IMR-90 (cell line): Measurements from ENCODE around the gene KRT4. TPM values are rescaled to one million over a fixed set of nuclear protein-coding genes. Genes with fewer than 3 reads are reported as not detected.

Source experiments
- ATAC-seq: fragments of 200-7000 bp; cut with Tn5 transposase; 2 replicates; pipeline ENCODE4 v1.9.1; 2020; ENCODE audit warnings: low read depth, mild to moderate bottlenecking, moderate library complexity
- BruUV-seq: library from RNA; stranded (reverse); fragments of 400-500 nt; replicated peaks from 2 replicates; lab custom pipeline; 2021; lab: Mats Ljungman, UMichigan
- CTCF ChIA-PET: fragments of 300-600 bp; formaldehyde crosslinking; extraction: SDS; loops from one replicate; lab custom pipeline; 2021; ENCODE audit warnings: antibody characterized with exemption; lab: Yijun Ruan, JAX
- POLR2A ChIA-PET: fragments of 300-600 bp; sonication (Branson Sonifier 250); formaldehyde crosslinking; loops from one replicate; lab custom pipeline; 2022; ENCODE audit warnings: antibody characterized with exemption; ENCODE audit not compliant: unreplicated experiment; lab: Charles Lee
- DNase-seq: peaks from one replicate; pipeline ENCODE4 v3.0.0; 2013
- H2AFZ ChIP-seq: replicated peaks from 2 replicates; pipeline ENCODE3; 2013; ENCODE audit warnings: low read length, mild to moderate bottlenecking; ENCODE audit not compliant: poor library complexity
- H2AK5ac ChIP-seq: 2 replicates; pipeline ENCODE4 v1.6.1; 2013; ENCODE audit warnings: low read depth, low read length, inconsistent platforms
- H2AK9ac ChIP-seq: replicated peaks from 2 replicates; pipeline ENCODE3; 2013; ENCODE audit warnings: mild to moderate bottlenecking, low read depth, low read length, moderate library complexity; ENCODE audit not compliant: poor library complexity
- H2BK120ac ChIP-seq: 2 replicates; pipeline ENCODE4 v1.6.1; 2013; ENCODE audit warnings: low read depth, low read length, inconsistent platforms
- H2BK15ac ChIP-seq: 3 replicates; pipeline ENCODE4 v1.6.1; 2013; ENCODE audit warnings: low read depth, low read length, inconsistent platforms
- H2BK20ac ChIP-seq: 2 replicates; pipeline ENCODE4 v1.6.1; 2013; ENCODE audit warnings: low read depth, mild to moderate bottlenecking, inconsistent platforms, low read length, moderate library complexity
- H2BK5ac ChIP-seq: 2 replicates; pipeline ENCODE4 v1.6.1; 2013; ENCODE audit warnings: mild to moderate bottlenecking, low read depth, low read length, inconsistent platforms; ENCODE audit not compliant: poor library complexity, severe bottlenecking
- H3K14ac ChIP-seq: replicated peaks from 2 replicates; pipeline ENCODE4 v1.6.1; 2013; ENCODE audit warnings: low read depth, low read length, inconsistent platforms
- H3K18ac ChIP-seq: 2 replicates; pipeline ENCODE4 v1.6.1; 2013; ENCODE audit warnings: low read depth, low read length, control low read depth
- H3K23ac ChIP-seq: 2 replicates; pipeline ENCODE4 v1.6.1; 2013; ENCODE audit warnings: low read depth, low read length, inconsistent platforms
- H3K27ac ChIP-seq: 2 replicates; pipeline ENCODE4 v1.5.1; 2013; ENCODE audit warnings: mild to moderate bottlenecking, control low read depth, low read length; ENCODE audit not compliant: insufficient read depth
- H3K27me3 ChIP-seq: 2 replicates; pipeline ENCODE4 v1.6.1; 2013; ENCODE audit warnings: low read length; ENCODE audit not compliant: control insufficient read depth, insufficient read depth
- H3K36me3 ChIP-seq: 2 replicates; pipeline ENCODE4 v1.6.1; 2013; ENCODE audit warnings: low read length, mixed read lengths; ENCODE audit not compliant: control insufficient read depth, insufficient read depth
- H3K4ac ChIP-seq: 2 replicates; pipeline ENCODE4 v1.6.1; 2013; ENCODE audit warnings: low read depth, low read length, inconsistent platforms
- H3K4me1 ChIP-seq: 2 replicates; pipeline ENCODE4 v1.6.1; 2013; ENCODE audit warnings: low read length, mixed read lengths; ENCODE audit not compliant: control insufficient read depth, insufficient read depth
- H3K4me2 ChIP-seq: 2 replicates; pipeline ENCODE4 v1.6.1; 2013; ENCODE audit warnings: low read depth, mild to moderate bottlenecking, control low read depth, low read length, moderate library complexity
- H3K4me3 ChIP-seq: 2 replicates; pipeline ENCODE4 v1.5.1; 2013; ENCODE audit warnings: low read depth, mild to moderate bottlenecking, control low read depth, low read length, moderate library complexity; ENCODE audit not compliant: insufficient read depth
- H3K56ac ChIP-seq: 2 replicates; pipeline ENCODE4 v1.6.1; 2013; ENCODE audit warnings: low read length, inconsistent platforms; ENCODE audit not compliant: insufficient read depth; ENCODE audit errors: extremely low read depth
- H3K79me1 ChIP-seq, 2 experiments: 2 replicates each; pipeline ENCODE4 v1.6.1; 2013; ENCODE audit warnings: low read length in 2 of 2, inconsistent platforms in 1 of 2, low read depth in 1 of 2
- H3K9ac ChIP-seq: 2 replicates; pipeline ENCODE4 v1.6.1; 2013; ENCODE audit warnings: low read depth, low read length, control low read depth
- H3K9me1 ChIP-seq: 2 replicates; pipeline ENCODE4 v1.6.1; 2013; ENCODE audit warnings: low read length, inconsistent platforms; ENCODE audit not compliant: insufficient read depth
- H3K9me3 ChIP-seq: 2 replicates; pipeline ENCODE4 v1.6.1; 2013; ENCODE audit warnings: low read length; ENCODE audit not compliant: control insufficient read depth, insufficient read depth
- H4K20me1 ChIP-seq: 2 replicates; pipeline ENCODE4 v1.6.1; 2013; ENCODE audit warnings: low read length, inconsistent platforms; ENCODE audit not compliant: insufficient read depth
- H4K5ac ChIP-seq: 2 replicates; pipeline ENCODE4 v1.6.1; 2013; ENCODE audit warnings: mild to moderate bottlenecking, low read depth, low read length, control low read depth
- H4K8ac ChIP-seq, 2 experiments: 2 replicates each; pipeline ENCODE4 v1.6.1; 2013; ENCODE audit warnings: low read depth in 2 of 2, low read length in 2 of 2, control low read depth in 1 of 2, inconsistent platforms in 1 of 2
- H4K91ac ChIP-seq: 2 replicates; pipeline ENCODE4 v1.6.1; 2013; ENCODE audit warnings: low read depth, low read length, inconsistent platforms; ENCODE audit not compliant: insufficient read depth
- BHLHE40 ChIP-seq: fragments of 150-350 bp; IDR thresholded peaks from 2 replicates; pipeline ENCODE4 v1.6.1; 2016; ENCODE audit warnings: mild to moderate bottlenecking, low read depth, low read length
- CEBPB ChIP-seq: IDR thresholded peaks from 2 replicates; pipeline ENCODE4 v1.6.1; 2012; ENCODE audit warnings: low read depth, low read length, improper control_type of control experiment
- CHD1 ChIP-seq: IDR thresholded peaks from 2 replicates; pipeline ENCODE4 v1.6.1; 2012; ENCODE audit warnings: low read depth, low read length, improper control_type of control experiment
- CTCF ChIP-seq: conservative IDR thresholded peaks from 2 replicates; pipeline ENCODE4 v1.5.1; 2012; ENCODE audit warnings: mild to moderate bottlenecking, low read depth, low read length, improper control_type of control experiment
- ELK1 ChIP-seq: fragments of 150-350 bp; IDR thresholded peaks from 2 replicates; pipeline ENCODE4 v1.6.1; 2016; ENCODE audit warnings: low read depth, mild to moderate bottlenecking, low read length, moderate library complexity, borderline replicate concordance
- FOS ChIP-seq: fragments of 150-350 bp; IDR thresholded peaks from 2 replicates; pipeline ENCODE4 v1.6.1; 2016; ENCODE audit warnings: low read depth, low read length
- MAFK ChIP-seq: IDR thresholded peaks from 2 replicates; pipeline ENCODE4 v1.6.1; 2012; ENCODE audit warnings: low read depth, low read length, improper control_type of control experiment
- MAZ ChIP-seq: IDR thresholded peaks from 2 replicates; pipeline ENCODE4 v1.6.1; 2012; ENCODE audit warnings: low read depth, mild to moderate bottlenecking, low read length, improper control_type of control experiment, moderate library complexity, borderline replicate concordance
- MXI1 ChIP-seq: IDR thresholded peaks from 2 replicates; pipeline ENCODE4 v1.6.1; 2012; ENCODE audit warnings: low read depth, mild to moderate bottlenecking, low read length, moderate library complexity, borderline replicate concordance
- RAD21 ChIP-seq: IDR thresholded peaks from 2 replicates; pipeline ENCODE4 v1.6.1; 2012; ENCODE audit warnings: low read length, improper control_type of control experiment
- RCOR1 ChIP-seq: IDR thresholded peaks from 2 replicates; pipeline ENCODE4 v1.6.1; 2012; ENCODE audit warnings: mild to moderate bottlenecking, low read length, improper control_type of control experiment; ENCODE audit not compliant: insufficient replicate concordance
- RFX5 ChIP-seq: IDR thresholded peaks from 2 replicates; pipeline ENCODE4 v1.8.0; 2012; ENCODE audit warnings: low read depth, mild to moderate bottlenecking, low read length, moderate library complexity
- SMC3 ChIP-seq: fragments of 150-350 bp; IDR thresholded peaks from 2 replicates; pipeline ENCODE4 v1.6.1; 2016; ENCODE audit warnings: low read depth, mild to moderate bottlenecking, antibody characterized with exemption, low read length, moderate library complexity
- USF2 ChIP-seq: fragments of 150-350 bp; IDR thresholded peaks from 2 replicates; pipeline ENCODE4 v1.6.1; 2017; ENCODE audit warnings: mild to moderate bottlenecking, antibody characterized with exemption, low read length, low read depth
- WGBS, 2 experiments: methylation state at CpG; one replicate each; pipeline versions ENCODE4 v1.1.5 to v1.1.7; 2013; ENCODE audit warnings: missing lambda C conversion rate in 2 of 2; ENCODE audit not compliant: insufficient read length in 1 of 2; ENCODE audit errors: extremely low coverage in 2 of 2; 5-methylcytosine and 5-hydroxymethylcytosine counted together
- dilution Hi-C: fragments of 300-500 bp; cut with HindIII; formaldehyde crosslinking; loops from one replicate; pipeline ENCODE4 v1.14.3; 2018; ENCODE audit warnings: low sequenced_read_pairs; ENCODE audit not compliant: unreplicated experiment
- in situ Hi-C: fragments of 300-500 bp; cut with MboI; formaldehyde crosslinking; loops from 3 replicates; pipeline ENCODE4 v1.14.3; 2019; ENCODE audit warnings: low sequenced_read_pairs, inconsistent platforms, mixed read lengths
- intact Hi-C: fragments of 100-400 bp; cut with micrococcal nuclease; formaldehyde crosslinking; loops from 2 replicates; pipeline ENCODE4 v1.10.0; 2022
- polyA plus RNA-seq, 3 experiments: library from polyadenylated mRNA; depleted of rRNA; stranded (reverse); fragments of >200 nt; gene quantifications; 2 replicates each; pipeline ENCODE4 v1.2.3, GENCODE V29; 2012; ENCODE audit warnings: low replicate concordance in 1 of 3
- total RNA-seq: library from RNA; depleted of rRNA; stranded (reverse); fragments of >200 nt; gene quantifications from 2 replicates; pipeline ENCODE4 v1.2.3, GENCODE V29; 2012

KRT4 gene
- total and polyA plus RNA-seq, 2 of the 4 experiments (the other 2 are of a cell fraction) = under 0.01 to 0.07 TPM

- ATAC-seq (no peak), DNase-seq (no peak)
- Histone ChIP-seq H3K4me3 (no peak overlapping the region), H3K4ac (no peak overlapping the region), H2BK120ac (no peak overlapping the region), H3K23ac (no peak overlapping the region), H3K4me1 (no peaks in the 10 kb centered on the region), H4K5ac (no peak overlapping the region), H3K9me1 (no peaks in the 10 kb centered on the region), H3K4me2 (no peak overlapping the region), H3K9ac (no peak overlapping the region), H2AK9ac (no peak overlapping the region), H3K14ac (no peak overlapping the region), H4K8ac (no peak overlapping the region), H2AK5ac (no peak overlapping the region), H3K18ac (no peak overlapping the region), H2BK15ac (no peak overlapping the region), H3K9me3 (no peaks in the 10 kb centered on the region), H2BK5ac (no peak overlapping the region), H3K27ac (no peak overlapping the region), H4K91ac (no peak overlapping the region), H3K56ac (no peak overlapping the region), H3K27me3 (peaks cover 44% of the 10 kb centered on the region), H3K79me1 (no peaks in the 10 kb centered on the region), H4K20me1 (no peaks in the 10 kb centered on the region), H2AFZ (no peak overlapping the region), H3K36me3 (no peaks in the 10 kb centered on the region), H2BK20ac (no peak overlapping the region)
- CTCF ChIA-PET = interaction anchor here (0.8 kb wide), 1 partner anchor 528 kb away, joined by 3 read pairs; no protein-coding TSS in a partner anchor
- in situ Hi-C loops (no loop called here), intact Hi-C loops (no loop called here), dilution Hi-C loops (no loop called here)
- TF ChIP-seq CEBPB = no peak
- no peak for TF ChIP-seq FOS
- TF ChIP-seq CHD1 = no peak
- no peak for TF ChIP-seq MAZ
- TF ChIP-seq ELK1 = no peak
- no peak for TF ChIP-seq USF2
- TF ChIP-seq MXI1 = no peak
- no peak for TF ChIP-seq RCOR1
- TF ChIP-seq SMC3 = no peak
- no peak for TF ChIP-seq MAFK
- TF ChIP-seq RAD21 = no peak
- no peak for TF ChIP-seq RFX5
- TF ChIP-seq CTCF = no peak
- TF ChIP-seq BHLHE40 = no peak
- WGBS, 2 experiments = 77% methylated on average over 8 of the region's 16 CpGs; no CpG with 5 or more reads in 1 of the 2 experiments
- POLR2A ChIA-PET = no interaction called here
- no TSS peak for BruUV-seq
These were observed 6.1 kb downstream of the KRT4 start for GRCh38 chr12:52807544-52808470.
